KBM-7 (cell line): ENCODE data around the gene TBL3.

Experiments used
- DNase-seq: peaks from one replicate; pipeline ENCODE4 v3.0.0-alpha.2; 2015
- in situ Hi-C: fragments of 300-500 bp; cut with MboI; formaldehyde crosslinking; loops from 2 replicates; pipeline ENCODE4 v1.14.3; 2020; ENCODE audit warnings: low sequenced_read_pairs, low pct_unique_long_range_greater_than_20kb, mixed read lengths

Gene TBL3

DNA sequence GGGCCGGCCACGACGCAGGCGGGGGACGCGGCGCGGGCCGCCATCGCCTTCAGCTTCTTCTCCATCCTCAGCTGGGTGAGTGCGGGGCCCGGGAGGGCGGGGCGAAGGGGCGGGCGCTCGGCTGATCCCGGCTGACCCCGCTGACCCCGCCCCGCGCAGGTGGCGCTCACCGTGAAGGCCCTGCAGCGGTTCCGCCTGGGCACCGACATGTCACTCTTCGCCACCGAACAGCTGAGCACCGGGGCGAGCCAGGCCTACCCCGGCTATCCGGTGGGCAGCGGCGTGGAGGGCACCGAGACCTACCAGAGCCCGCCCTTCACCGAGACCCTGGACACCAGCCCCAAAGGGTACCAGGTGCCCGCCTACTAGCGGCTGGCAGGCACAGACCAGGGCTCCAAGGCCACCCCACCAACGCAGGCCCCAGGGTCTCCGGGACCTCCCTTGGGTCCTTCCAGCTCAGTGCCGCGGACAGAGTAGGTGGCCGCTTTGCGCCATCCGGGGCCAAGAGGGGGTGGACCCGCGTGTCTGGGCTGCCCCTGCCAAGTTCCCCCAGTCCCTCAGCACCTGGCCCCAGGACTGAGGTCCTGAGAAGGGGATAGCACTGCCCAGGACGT, 21.0 kb downstream of the TBL3 start:
- DNase-seq, result no peak
- in situ Hi-C loops, result no loop called here

- no peak for DNase-seq
- in situ Hi-C loops, result no loop called here
These were observed 21.9 kb downstream of the TBL3 start for GRCh38 chr16:1993731-1994131.

DNA sequence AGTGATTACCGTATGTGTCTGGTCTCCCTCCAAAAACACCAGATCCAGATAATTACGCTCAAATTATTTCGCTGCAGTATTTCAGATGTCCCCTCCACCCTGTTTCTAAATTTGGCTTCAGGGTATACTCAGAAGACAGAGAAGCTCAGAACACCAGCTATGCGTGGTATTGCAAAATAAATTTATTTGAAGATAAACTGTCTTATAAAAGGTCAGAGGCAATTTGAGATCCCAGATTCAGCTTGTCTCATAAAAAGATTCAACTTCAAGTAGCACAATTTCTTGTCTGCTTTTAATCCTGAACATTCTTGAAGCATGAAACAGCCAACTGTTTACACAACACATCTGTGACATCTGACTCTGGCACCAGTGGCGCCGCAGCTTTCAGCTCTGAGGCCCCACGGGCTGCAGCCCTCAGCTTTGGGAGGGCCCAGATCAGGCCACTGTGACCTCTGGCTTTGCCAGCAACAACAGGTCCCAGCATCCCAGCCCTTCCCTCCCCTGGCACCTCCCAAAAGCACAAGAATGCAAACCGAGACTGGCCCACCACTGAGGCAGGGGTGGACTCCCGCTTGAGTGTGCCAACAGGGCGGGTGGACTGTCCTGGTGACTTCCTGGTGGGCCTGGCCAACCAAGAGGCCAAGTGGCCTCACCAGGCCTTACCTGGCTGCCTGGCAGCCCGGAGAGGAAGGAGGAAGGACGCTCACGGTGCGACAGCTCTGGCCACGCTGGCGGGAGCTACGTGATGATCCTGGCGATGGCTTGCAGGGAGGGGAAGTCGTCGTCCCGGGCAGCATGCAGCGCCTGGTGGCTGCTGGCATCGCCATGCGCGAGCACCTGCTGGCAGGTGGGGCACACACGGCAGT, 25.9 kb downstream of the TBL3 start:
- in situ Hi-C loops, result no loop called here
- DNase-seq, result no peak

DNA sequence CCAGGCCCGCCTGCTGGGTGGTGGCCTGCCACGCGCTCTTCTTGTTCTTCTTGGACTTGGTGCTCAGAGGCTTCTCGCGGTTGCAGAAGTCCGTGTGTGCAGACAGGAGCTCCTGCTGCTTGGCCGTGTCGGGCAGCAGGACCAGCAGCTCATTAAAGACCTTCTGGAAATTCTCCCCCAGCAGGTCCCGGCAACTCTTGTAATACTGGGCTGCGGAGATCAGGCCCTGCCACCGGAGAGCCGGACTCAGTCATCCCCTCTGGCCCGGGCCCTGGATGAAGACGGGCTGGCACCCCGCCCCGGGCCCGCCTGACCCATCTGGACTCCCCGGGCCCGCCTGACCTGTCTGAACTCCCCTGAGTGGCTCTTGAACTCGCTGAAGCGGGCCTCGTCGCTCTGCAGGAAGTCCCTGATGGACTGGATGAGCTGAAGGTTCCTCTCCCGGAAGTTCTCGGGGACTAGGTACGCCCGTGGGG, 26.5 kb downstream of the TBL3 start:
- in situ Hi-C loops, result no loop called here
- DNase-seq, result no peak

GRCh38 chr16:1998852-1999801, 27.3 kb downstream of the TBL3 start:
- no peak for DNase-seq
- in situ Hi-C loops, result no loop called here

DNA sequence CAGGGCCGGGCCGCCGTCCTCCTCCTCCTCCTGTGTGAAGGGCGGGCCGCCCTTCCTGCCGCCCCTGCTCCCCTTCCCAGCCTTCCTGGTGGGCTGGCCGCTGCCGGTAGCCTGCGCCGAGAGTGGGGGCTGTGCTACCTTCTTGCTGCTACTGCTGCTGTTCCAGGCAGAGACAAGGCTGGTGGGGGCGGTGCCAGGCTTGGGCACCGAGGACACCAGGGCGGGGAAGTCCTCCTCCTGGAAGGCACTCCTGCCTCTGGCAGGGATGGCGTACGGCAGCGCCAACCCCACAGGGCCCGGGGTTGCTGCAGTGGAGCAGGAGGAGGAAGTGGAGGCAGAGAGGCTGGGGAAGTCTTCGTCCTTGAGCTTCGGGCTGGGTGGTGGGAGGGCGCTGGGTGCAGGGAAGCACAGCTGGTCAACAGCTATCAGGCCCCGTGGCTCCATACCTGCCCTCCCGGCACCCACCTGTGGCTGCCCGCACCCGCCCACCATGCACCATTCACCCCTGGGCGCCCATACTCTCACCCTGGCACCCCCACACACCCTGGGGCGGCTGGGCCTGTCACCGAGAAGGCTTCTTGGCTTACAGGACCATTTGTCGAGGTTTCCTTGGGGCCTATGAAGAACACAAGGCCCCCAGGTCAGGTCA, 28.1 kb downstream of the TBL3 start:
- in situ Hi-C loops, result no loop called here
- DNase-seq, result no peak

GRCh38 chr16:2001035-2001434, 29.2 kb downstream of the TBL3 start:
- in situ Hi-C loops, result no loop called here
- DNase-seq, result no peak

DNA sequence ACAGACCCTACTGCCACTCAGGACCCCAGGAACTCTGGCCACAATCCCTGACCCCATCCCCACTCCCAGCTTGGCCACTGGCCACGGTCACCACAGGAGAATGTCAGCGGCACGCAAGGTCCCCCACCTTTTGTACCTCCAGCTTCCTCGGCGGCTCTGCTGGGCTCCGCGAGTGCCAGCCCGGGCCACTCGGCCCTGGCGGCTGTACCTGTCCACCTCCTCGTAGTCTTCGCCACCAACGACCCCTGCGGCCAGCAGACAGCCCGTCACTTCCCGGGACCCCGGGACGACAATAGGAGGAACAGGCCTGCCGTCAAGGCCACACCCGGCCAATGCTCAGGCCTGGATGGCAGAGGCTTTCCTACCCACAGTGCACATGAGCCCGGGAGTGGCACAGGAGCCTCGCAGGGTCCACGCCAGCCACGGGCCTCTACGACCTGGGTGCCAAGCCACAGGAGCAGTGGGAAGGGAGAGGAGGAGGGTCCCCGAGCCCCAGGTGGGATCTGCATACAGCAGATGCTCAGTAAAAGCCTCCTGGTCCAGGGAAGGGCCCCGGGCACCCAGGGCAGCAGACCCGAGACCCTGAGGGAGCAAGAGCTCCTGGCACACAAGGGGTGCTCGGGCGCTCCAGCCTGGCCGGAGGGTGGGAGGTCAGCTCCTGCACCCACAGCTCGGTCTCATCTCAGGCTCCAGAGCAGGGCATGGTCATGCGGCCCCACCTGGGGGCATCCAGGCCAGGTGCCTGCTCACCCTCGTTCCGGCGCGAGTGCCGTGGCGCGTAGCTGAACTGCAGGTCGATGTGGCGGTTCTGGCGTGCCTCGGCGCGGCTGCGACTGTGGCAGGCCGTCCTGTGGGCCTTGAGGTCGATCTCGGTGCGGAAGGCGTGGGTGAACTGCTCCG, 29.9 kb downstream of the TBL3 start:
- DNase-seq, result no peak
- in situ Hi-C loops, result no loop called here

DNA sequence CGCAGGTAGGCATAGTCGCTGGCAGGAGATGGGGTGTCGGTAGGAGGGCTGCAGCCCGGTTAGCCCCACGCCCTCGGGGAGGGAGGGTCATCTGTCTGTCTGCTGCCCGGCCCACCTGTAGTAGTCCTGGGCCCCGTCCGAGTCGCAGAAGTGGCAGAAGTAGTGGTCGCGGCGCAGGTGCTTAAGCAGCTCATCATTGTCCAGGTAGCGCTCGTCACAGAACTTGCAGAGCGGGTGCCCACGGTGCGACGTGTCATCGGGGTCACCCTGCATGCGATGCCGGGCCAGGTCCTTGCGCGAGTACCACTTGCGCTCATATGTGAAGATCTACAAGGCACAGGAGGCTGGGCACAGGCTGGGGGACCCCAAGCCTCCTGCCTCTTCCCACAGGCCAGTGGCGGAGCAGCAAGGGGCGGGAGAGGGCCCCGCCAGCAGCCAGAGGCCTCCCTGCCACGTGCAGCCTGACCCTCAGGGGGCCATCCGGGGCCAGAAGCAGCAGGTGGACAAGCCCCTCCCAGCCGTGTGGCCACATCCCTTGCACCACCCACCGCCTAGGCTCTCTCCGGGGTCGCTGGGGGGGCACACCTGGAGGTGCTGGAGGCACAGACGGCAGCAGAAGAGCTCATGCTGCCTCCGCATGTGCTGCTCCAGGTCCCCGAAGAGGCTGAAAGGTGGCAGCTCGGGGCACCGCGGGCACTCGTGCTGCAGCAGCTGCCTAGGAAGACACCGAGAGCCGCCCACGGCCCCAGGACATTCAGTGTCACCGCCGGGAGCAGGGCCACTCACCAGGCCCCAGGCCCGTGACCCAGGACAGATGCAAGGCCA, 30.8 kb downstream of the TBL3 start:
- in situ Hi-C loops, result no loop called here
- DNase-seq, result no peak

GRCh38 chr16:2003231-2003826, 31.5 kb downstream of the TBL3 start:
- in situ Hi-C loops, result no loop called here

DNA sequence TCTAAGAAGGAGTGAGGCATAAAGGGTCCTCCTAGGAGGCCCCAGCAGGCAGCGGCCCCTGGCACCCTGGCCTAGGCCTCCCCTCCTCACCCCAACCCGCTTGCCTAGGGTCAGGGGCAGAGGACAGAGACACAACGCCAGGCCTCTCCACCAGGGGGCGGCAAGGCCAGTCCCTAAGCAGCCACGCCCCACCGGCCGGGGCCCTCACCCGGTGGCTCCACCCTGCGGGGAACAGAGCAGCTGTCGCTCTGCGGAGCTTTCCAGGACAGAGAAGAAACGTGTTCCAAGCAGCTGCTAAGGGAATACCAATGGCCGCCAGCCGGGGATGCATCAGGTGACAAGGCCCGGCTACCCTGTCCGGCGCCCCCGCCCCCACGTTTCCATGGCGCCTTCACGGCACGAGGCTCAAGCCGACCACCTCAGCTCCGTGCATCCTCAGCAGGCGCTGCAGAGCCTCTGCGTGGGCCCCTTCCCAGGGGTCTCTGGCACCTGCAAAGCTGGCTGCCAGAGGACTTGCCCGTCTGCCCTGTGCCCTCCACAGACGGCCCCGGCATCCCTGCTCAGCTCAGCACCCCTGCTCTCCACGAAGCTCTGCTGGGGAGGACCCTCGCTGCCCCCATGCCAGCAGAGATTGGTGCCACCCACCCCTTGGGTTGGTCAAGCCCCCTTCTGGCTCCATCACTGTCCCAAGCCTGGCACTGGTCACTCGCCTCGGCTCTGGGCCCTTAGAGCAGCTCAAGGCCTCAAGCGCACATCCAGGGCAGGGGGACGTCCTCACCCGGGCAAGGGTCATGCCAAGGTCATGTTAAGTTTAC, 32.2 kb downstream of the TBL3 start:
- in situ Hi-C loops, result no loop called here
- DNase-seq, result peak; percentile 91

More at GRCh38 chr16:2003231-2003826, 31.5 kb downstream of the TBL3 start:
- DNase-seq, result no peak

GRCh38 chr16:2004795-2005517, 33.1 kb downstream of the TBL3 start:
- in situ Hi-C loops, result no loop called here
- DNase-seq, result no peak

GRCh38 chr16:2005646-2006045, 33.8 kb downstream of the TBL3 start:
- in situ Hi-C loops, result no loop called here
- DNase-seq, result no peak

- in situ Hi-C loops, result no loop called here
- DNase-seq, result no peak
These were observed 34.5 kb downstream of the TBL3 start for GRCh38 chr16:2006317-2006716.

- in situ Hi-C loops, result no loop called here
- DNase-seq, result no peak
These were observed 35.4 kb downstream of the TBL3 start for GRCh38 chr16:2007081-2007836.
